H4 (cell line): Measurements from ENCODE around the gene CD8B. TPM values are rescaled to one million over a fixed set of nuclear protein-coding genes. Genes with fewer than 3 reads are reported as not detected.
"Not testable (repeated sequence)": the region's sequence is repeated elsewhere in the genome, so short reads cannot be mapped to it uniquely, and the experiment has no call there.

Experiments
- DNase-seq: peaks from one replicate; pipeline ENCODE4 v3.0.0-alpha.2; 2015; ENCODE audit warnings: low spot score
- total RNA-seq: library from RNA; depleted of rRNA; stranded (reverse); fragments of >200 nt; shearing (Covaris generic); gene quantifications from 2 replicates; pipeline ENCODE4 v1.2.3, GENCODE V29; 2014

The CD8B gene
- total RNA-seq, 1 experiment from 2014 or later = not detected

DNA sequence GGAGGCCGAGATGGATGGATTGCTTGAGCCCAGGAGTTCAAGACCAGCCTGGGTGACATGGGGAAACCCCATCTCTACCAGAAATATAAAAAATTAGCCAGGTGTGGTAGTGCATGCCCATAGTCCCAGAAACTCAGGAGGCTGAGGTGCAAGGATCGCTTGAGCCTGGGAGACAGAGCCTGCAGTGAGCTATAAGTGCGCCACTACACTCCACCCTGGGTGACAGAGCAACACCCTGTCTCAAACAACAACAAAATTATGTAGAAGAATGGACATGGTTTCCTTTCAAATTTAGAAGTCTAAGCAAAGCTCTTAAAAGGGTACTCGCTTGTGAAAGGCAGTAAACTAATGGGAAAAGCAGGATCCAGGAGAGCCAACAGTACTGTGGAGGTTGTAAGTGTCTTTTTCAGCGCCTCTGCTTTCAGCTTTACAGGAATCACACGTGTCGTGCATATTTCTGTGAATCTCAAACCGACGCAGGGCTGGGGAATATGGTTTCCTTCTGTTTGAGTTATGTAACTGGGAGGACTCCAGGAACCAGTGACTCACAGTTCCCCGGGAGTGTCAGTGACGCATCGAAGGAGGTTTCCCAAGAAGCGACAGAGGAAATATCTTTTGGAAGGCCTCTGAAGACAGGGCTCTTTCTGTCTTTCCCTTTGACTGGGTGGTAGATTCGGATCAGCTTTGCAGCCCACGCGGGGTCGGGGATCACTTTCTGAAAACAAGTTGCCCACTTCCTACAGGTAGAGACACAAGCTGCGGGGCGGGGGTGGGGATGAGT is 24.6 kb downstream of the CD8B start:
- DNase-seq = peak; percentile 78

DNA sequence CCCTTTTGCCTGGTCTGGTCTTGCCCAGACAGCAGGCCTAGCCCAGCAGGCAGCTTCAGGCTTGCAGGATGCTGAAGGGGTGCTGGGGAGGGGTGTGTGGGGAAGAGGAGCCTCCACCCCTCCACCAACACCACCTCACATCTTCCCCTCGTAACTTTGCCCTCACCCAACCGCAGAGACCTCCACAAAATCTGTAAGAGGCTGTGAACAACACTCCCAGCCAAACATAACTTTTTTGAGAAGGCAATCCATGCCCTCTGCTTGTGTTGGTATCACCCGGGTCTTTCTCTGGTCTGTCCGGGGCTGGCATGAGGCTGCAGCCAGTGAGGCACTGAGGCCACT is 26.2 kb downstream of the CD8B start:
- DNase-seq = not testable (repeated sequence)

DNA sequence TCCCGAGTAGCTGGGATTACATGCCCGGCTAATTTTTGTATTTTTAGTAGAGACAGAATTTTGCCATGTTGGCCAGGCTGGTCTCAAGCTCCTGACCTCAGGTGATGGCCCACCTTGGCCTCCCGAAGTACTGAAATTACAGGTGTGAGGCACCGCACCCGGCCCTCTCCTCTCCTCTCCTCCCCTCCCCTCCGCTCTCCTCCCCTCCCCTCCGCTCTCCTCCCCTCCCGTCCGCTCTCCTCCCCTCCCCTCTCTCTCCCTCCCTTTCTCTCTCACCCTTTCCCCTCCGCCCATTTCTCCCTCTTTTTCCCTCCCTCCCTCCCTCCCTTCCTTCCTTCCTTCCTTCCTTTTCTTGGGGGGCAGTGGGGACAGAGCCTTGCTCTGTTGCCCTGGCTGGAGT is 28.4 kb downstream of the CD8B start:
- DNase-seq = no peak

DNA sequence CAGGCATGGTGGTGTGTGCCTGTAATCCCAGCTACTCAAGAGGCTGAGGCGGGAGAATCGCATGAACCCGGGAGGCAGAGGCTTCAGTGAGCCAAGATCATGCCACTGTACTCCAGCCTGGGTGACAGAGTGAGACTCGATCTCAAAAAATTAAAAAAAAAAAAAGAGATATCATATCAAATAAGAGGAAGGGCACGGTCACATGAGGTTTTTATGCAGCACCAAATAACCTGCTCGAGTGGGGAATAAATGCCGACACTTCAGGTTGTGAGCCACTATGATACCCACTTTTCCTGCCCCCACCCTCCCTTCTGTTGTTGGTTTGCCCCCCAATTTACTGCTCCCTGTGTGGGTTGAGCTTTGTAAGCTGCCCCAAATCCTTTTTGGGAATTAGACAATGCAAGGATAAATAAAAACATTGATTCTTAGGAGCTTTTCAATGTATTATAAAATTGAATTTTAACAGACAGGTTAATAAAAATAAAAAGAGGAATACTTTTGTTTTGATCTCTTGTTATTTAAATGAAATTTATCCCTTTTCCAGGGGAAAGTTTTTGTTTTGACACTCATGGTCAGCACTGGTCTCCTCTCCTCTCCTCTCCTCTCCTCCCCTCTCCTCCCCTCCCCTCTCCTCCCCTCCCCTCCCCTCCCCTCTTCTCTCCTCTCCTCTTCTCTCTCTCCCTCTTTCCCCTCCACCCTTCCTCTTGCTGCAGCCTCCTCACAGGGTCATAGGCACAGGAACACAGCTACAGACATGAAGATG is 29.2 kb downstream of the CD8B start:
- DNase-seq = no peak

DNA sequence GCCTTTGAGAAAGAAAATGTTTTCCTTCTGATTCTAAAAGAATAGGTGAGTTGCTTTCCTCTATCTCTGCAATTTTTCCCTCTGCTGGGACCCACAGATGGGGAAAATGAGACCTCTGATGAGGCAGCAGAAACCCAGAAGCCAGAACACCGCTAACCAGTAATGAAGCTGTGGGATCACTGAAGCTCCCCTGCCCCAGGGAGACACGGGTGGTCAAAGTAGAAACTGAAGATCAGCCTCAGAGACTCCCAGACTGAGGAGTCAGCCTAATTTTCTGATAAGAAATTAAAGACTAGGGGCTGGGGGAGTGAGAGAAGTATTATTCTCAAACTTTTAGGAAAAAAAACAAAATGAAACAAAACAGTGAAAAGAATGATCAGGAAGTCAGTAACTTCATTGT is 30.1 kb downstream of the CD8B start:
- no peak for DNase-seq

DNA sequence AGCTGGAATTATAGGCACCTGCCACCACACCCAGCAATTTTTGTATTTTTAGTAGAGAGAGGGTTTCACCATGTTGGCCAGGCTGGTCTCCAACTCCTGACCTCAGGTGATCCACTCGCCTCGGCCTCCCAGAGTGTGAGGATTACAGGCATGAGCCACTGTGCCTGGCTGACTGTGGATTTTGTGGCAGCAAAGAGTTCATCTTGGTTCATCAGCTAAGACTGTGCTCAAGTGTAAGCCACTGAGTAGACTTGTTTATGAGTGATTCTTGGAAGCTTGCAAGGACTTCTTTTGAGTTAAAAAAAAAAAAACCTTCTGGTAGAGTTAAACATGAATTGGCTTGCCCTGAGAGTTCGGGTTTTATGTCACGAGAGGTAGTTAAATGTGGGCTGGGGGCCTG is 34.7 kb downstream of the CD8B start:
- DNase-seq = no peak

DNA sequence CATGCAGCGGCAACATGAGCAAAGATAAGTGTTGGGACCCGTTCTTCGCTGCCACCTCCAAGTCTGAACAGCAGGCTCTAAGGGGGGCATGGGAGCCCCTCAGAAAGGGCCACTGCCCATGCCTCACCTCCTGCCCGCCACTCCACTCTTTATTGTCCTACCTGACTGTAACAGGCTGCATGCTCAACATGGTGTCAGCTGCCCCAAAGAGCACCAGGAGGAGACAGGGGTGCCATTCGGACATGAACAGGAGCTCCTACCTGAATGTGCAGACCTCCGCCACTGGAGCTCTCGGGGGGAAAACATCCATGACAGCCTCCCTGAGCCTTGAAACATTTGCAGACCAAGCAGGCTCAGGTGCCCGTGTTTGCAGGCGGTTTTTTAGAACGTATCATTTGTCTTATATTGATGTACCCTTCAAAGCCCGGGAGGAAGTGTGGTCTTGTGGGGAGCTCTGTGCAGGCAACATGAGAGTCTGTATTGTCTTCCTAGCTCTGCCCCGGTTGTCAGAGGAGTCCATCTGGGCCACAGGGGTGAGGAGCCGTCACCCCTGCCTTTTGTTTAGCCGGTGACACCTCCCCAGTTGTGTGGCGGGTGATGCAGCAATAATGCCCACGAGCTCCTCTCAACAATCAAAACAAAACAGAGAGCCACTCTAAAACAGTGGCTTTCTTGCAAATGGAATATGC is 35.8 kb downstream of the CD8B start:
- no peak for DNase-seq

DNA sequence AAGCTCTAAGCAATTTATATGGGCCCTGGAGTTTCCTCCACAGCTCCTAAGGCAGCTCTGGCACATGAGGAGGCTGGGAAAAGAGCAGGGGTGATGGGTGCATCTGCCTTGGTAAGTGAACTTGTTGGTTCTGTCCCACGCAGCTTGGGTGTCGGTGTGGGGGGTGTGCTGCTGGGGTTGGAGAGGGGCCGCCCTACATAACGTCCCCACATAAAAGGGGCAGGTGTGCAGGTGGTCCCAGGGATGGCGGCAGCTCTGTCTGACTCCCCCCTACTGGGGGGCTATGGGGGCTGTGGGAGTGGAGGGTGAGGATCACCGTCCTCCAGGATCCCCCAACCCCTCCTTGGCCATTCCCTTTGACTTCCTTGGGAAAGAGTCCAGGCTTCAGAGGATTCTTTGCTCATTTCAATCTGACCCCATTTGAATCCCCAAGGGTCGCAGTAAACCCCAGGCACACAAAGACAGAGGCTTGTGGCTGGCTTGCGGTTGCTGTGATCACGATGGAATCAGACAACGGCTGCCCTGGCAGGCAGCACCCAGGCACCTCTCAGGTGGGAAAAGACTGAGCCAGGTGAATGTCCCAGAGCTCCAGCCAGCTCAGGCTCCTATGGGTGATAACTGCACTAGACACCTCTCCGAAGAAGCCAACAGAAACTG is 36.5 kb downstream of the CD8B start:
- DNase-seq = no peak

DNA sequence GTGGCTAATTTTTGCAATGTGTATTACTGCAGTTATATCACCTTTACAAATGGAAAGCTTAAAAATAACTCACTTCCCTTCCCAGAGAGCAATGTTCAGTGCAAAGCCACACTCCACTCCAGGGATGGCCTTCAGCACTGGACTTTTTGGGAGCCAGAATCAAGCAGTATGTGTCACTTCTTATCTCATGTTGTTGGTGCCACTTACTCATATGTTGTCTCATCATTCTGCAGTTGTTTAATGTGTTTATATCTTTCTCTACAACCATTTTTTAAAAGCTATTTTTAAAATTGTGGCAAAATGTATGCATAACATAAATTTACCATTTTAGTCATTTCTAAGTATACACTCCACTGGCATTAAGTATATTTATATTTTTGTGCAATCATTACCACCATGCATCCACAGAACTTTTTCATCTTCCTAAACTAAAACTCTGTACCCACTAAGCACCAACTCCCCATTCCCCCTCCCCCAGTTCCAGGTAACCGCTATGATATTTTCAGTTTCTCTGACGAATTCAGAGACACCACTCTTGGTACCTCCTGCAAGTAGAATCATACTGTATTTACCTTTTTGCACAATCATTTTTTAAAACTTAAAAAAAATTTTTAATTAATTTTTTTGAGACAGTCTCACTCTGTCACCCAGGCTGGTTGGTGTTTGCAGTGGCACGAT is 38.9 kb downstream of the CD8B start:
- DNase-seq = no peak

DNA sequence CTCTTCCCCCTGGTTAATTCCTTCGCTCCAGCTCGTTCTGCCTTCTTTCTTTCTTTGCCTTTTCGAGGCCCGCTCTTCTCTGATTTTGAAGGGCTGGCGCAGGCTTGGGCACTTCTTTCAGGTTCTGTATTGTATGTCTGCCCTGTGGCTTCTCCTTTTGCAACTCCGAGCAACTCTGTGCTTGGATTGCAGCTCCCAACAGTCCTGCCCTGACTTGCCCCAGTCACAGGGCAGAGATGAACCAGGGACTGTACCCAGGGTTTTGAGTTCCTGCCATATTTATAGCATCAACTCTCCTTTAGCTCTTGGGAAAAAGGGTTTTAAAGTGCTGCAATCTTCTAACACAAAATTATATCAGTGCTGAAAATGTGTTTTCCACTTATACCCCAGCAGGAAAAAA is 39.8 kb downstream of the CD8B start:
- no peak for DNase-seq

DNA sequence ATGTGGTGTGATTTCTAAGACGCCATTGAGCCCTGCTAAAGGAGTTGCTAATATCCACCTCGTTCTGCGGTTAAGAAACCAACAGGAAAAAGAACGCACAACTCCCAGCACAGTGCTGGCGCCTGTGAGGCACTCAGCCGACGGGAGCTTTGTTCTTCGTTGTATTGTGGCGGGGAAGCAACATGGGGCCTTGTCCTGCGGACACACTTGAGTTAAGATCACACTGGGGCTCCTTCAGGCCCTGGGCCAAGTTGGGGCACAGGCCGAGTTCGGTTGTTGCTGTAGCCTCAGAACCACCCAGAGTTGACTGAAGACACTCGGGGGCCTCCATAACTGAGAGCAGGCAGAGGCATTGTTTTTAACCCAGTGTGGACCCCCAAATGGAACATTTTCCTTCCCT is 40.4 kb downstream of the CD8B start:
- no peak for DNase-seq

DNA sequence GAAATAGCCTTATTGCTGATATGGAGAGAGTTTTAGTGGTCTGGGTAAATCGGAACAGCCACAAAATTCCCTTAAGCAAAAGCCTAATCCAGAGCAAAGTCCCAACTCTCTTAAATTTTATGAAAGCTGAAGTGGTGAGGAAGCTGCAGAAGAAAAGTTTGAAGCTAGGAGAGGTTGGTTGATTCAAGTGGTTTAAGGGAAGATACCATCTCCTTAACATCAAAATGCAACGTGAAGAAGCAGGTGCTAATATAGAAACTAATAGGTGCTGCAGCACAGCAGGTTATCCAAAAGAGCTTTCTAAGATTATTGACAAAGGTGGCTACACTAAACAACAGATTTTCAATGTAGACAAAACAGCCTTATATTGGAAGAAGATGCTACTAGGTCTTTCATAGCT is 42.7 kb downstream of the CD8B start:
- DNase-seq = no peak

DNA sequence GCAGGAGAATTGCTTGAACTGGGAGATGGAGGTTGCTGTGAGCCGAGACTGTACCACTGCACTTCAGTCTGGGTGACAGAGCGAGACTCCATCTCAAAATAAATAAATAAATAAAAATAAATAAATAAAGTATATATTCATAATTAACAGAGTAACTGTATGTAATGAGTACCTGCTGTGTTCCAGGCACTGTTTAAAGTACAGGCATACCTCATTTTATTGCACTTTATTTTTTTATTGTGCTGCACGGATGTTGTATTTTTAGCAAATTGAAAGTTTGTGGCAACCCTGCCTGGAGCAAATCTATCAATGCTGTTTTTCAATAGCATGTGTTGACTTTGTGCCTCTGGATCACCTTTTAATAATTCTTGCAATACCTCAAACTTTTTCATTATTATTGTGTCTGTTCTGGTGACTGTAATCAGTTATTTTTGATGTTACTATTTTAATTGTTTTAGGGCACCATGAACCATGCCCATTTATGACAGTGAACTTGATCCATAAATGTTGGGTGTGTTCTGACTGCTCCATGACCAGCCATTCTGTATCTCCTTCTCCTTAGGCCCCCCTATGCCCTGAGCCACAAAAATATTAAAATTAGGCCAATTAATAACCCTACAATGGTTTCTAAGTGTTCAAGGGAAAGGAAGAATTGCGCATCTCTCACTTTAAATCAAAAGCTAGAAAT is 43.4 kb downstream of the CD8B start:
- DNase-seq = no peak

DNA sequence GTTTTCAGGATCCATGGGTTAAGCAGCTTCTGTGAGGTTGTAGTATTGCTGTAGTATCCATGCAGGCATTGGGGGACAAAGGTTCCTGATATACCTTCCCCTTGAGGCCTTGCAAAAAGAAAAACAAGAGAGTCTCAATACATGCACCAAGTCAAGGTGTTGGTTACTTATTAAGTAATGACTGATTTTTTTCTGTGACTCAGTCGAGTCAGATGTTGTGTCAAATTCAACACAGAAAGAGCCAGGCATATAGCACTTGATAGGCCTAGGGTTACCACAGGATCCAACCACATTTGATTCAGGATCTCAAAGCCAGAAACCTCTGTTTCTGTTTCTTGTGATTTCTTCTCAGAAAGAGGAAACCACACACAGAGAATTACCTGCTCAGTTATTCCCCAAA is 46.1 kb downstream of the CD8B start:
- DNase-seq = no peak

DNA sequence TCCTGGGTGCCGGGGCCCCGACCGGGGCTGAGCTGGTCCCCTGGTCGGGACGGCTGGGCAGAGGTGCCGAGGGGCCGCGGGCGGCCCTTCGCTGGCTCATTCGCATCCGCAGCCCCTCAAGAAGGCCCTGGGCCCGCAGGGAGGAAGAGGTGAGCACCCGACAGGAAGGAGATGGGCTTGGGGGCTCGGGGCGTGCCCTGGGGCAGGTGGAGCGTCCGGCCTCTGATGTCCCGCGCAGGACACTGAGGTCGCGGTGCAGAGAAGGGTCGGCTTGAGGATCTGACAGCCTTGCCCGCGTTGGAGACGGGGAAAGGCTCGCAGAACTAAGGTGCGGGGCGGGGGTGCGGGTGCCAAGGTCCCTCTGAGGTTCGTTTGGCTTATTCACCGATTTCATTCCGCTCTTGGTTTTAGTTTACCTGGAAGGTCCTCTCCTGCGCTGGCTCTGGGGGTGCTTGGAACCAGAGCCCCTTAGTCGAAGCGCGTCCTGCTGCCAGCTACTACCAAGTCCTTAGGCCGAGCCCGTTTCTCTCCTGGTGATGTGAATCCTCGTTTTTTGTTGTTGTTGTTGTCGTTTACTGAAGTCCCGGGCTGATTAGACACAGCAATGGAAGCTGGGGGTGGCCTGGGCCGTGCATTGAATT is 52.1 kb downstream of the CD8B start:
- DNase-seq = no peak

DNA sequence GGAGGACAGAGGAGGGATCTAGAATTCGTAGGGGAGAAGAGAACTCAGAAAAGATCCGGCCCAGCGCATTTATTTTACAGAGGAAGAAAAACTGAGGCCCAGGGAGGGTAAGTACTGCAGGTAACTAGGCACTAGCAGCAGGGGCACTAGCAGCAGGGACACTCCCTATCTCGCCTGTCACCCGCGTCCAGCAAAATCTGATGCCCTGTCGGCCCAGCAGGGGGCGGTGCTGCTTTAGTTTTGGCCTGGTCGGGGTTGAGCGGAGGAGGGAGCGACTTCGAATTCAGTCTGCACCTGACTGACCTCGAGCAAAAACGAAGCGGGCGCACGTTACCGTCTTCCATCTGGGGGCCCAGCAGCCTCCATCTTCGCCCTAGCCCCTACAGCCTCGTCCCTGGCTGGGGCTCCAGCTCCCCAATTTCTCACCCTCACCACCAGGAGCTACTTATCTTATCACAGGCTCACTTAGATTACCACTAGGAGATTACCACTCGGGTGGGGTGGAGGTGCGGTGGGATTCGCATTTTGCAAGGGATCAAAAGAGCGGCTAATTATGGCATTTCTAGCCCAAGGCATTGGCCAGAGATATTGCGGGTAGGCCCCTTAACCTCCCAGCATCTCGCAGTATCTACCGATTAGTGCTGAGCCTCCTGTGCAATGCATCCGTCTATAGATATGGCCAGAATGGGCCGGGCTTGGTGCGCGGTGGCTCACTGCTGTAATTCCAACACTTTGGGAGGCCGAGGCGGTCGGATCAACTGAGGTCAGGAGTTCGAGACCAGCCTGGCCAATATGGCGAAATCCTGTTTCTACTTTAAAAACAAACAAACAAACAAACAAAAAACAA is 53.1 kb downstream of the CD8B start:
- DNase-seq = peak; percentile 70

DNA sequence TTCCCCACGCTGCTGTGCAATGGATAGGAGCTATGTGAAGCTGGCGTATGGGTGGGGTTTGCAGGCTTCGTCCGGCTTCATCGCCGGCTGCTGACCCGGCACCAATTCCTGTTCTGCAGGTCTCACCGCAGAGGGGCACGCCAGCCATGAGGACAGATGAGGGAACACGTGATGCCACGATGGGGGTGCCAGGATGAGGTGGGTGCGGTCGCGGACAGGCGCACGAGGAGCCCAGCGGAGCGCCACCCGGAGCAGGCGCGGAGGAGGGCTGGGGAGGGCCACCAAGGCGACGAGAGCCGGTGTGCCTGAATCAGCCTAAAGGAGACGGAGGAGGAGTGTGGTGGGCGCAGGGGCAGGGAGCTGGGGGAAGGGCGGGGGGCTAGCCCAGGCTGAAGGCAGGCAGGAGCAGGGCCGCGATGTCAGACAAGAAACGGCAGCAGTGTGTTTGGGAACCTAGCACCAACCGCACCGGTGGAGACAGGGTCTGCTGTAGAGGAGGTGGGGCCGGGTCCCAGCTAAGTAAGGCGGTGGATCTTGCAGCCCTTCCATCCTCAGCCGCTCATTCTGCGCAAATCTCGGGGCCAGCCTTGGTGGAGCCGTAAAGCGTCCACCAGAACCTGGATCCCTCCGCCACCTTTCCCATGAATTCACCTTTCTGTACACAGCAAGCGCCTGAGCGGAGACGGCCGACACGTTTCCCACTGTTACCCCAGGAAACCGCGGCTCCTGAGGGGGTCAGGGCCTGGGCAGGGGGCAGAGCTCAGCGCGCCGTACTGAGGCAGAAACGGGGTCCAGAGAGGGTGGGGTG is 54.0 kb downstream of the CD8B start:
- DNase-seq = no peak

DNA sequence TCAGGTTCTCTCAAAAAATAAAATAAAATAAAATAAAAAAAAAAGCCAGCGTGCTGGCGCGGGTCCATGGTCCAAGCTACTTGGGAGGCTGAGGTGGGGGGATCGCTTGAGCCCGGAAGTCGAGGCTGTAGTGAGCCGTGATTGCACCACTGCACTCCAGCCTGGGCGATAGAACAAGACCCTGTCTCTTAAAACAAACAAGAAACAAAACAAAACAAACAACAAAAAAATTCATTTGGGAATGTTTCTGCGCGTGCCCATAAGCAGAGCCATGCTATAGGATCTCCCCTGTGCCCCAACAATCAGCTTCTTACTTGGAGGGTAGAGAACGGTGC is 54.6 kb downstream of the CD8B start:
- DNase-seq = no peak
